A549 (cell line): ENCODE data around the gene MAGIX. TPM values are rescaled to one million over a fixed set of nuclear protein-coding genes. Genes with fewer than 3 reads are reported as not detected.

ENCODE experiments used
- ATOH8 ChIP-seq: fragments of 250-450 bp; sonication (Bioruptor Pico); IDR thresholded peaks from 2 replicates; pipeline ENCODE4 v1.5.0; 2020; ENCODE audit warnings: low read depth, mild to moderate bottlenecking, moderate library complexity
- CBX2 ChIP-seq: fragments of 200-600 bp; sonication (generic); IDR thresholded peaks from 2 replicates; pipeline ENCODE4 v1.6.1; 2016; ENCODE audit warnings: low read depth, mild to moderate bottlenecking, borderline replicate concordance
- CEBPB ChIP-seq, 2 experiments: fragments of >200 bp in 1 of 2; sonication (Bioruptor Twin) in 1 of 2; formaldehyde crosslinking in 1 of 2; IDR thresholded peaks; 2 replicates each; pipeline ENCODE4 v1.6.1; 2012 to 2016
- CHD4 ChIP-seq: fragments of 200-600 bp; sonication (generic); IDR thresholded peaks from 2 replicates; pipeline ENCODE4 v1.6.1; 2016; ENCODE audit warnings: antibody characterized with exemption, mild to moderate bottlenecking, borderline replicate concordance
- EHMT2 ChIP-seq: fragments of 200-600 bp; sonication (generic); IDR thresholded peaks from 2 replicates; pipeline ENCODE4 v1.6.1; 2016; ENCODE audit warnings: antibody characterized with exemption, low read depth, mild to moderate bottlenecking, moderate library complexity
- EP300 ChIP-seq, 2 experiments: fragments of >200 bp; sonication (Bioruptor Twin); formaldehyde crosslinking; IDR thresholded peaks; 2 replicates in 1 of 2; 3 replicates in 1 of 2; pipeline ENCODE4 v1.6.1; 2016 to 2017
- ESRRA ChIP-seq: fragments of 150-350 bp; IDR thresholded peaks from 2 replicates; pipeline ENCODE4 v1.6.1; 2014; ENCODE audit warnings: mild to moderate bottlenecking, low read length, borderline replicate concordance
- FOSL2 ChIP-seq, 2 experiments: fragments of 450-650 bp in 1 of 2; fragments of >200 bp in 1 of 2; sonication (Bioruptor Twin) in 1 of 2; formaldehyde crosslinking; IDR thresholded peaks; 2 replicates each; pipeline versions ENCODE4 v1.5.0 to v1.6.1; 2016 to 2020; ENCODE audit warnings: mild to moderate bottlenecking in 1 of 2, moderate library complexity in 1 of 2
- FOXS1 ChIP-seq: fragments of 250-450 bp; sonication (Bioruptor Pico); IDR thresholded peaks from 2 replicates; pipeline ENCODE4 v1.5.0; 2020; ENCODE audit warnings: mild to moderate bottlenecking, moderate library complexity
- GATA3 ChIP-seq: IDR thresholded peaks from 2 replicates; pipeline ENCODE4 v1.6.1; 2012; ENCODE audit warnings: borderline replicate concordance
- HEYL ChIP-seq: fragments of 250-450 bp; sonication (Bioruptor Pico); IDR thresholded peaks from 2 replicates; pipeline ENCODE4 v1.8.0; 2021; ENCODE audit warnings: mild to moderate bottlenecking, moderate library complexity
- HOXA7 ChIP-seq: fragments of 250-450 bp; sonication (Bioruptor Pico); IDR thresholded peaks from 2 replicates; pipeline ENCODE4 v1.5.0; 2020; ENCODE audit warnings: mild to moderate bottlenecking, moderate library complexity
- HOXB13 ChIP-seq: fragments of 250-450 bp; sonication (Bioruptor Pico); IDR thresholded peaks from 2 replicates; pipeline ENCODE4 v1.5.0; 2020; ENCODE audit warnings: low read depth, mild to moderate bottlenecking, moderate library complexity
- HOXB5 ChIP-seq: fragments of 250-450 bp; sonication (Bioruptor Pico); IDR thresholded peaks from 2 replicates; pipeline ENCODE4 v1.5.0; 2020; ENCODE audit warnings: mild to moderate bottlenecking, moderate library complexity
- JUN ChIP-seq, 2 experiments: fragments of >200 bp; sonication (Bioruptor Twin); formaldehyde crosslinking; IDR thresholded peaks; 2 replicates in 1 of 2; 3 replicates in 1 of 2; pipeline ENCODE4 v1.6.1; 2016 to 2017
- JUNB ChIP-seq: fragments of >200 bp; sonication (Bioruptor Twin); formaldehyde crosslinking; IDR thresholded peaks from 2 replicates; pipeline ENCODE4 v1.6.1; 2016
- KDM1A ChIP-seq: fragments of 200-600 bp; sonication (generic); IDR thresholded peaks from 2 replicates; pipeline ENCODE4 v1.6.1; 2016; ENCODE audit warnings: low read depth, mild to moderate bottlenecking
- KDM5A ChIP-seq: fragments of 200-600 bp; sonication (generic); IDR thresholded peaks from 2 replicates; pipeline ENCODE4 v1.6.1; 2016; ENCODE audit warnings: antibody characterized with exemption, mild to moderate bottlenecking
- MYC ChIP-seq: IDR thresholded peaks from 2 replicates; pipeline ENCODE4 v1.6.1; 2012; ENCODE audit warnings: mild to moderate bottlenecking, inconsistent platforms, low read length, improper control_type of control experiment, borderline replicate concordance
- NPAS2 ChIP-seq: fragments of 250-450 bp; sonication (Bioruptor Pico); IDR thresholded peaks from 2 replicates; pipeline ENCODE4 v1.8.0; 2022; ENCODE audit warnings: mild to moderate bottlenecking, moderate library complexity, borderline replicate concordance
- NR3C1 ChIP-seq: fragments of >200 bp; sonication (Bioruptor Twin); formaldehyde crosslinking; IDR thresholded peaks from 3 replicates; pipeline ENCODE4 v1.6.1; 2017
- PHF8 ChIP-seq: fragments of 200-600 bp; sonication (generic); IDR thresholded peaks from 2 replicates; pipeline ENCODE4 v1.6.1; 2016; ENCODE audit warnings: low read depth, mild to moderate bottlenecking, antibody characterized with exemption, moderate library complexity, borderline replicate concordance
- POLR2A ChIP-seq: IDR thresholded peaks from 2 replicates; pipeline ENCODE4 v1.6.1; 2012; ENCODE audit warnings: mild to moderate bottlenecking, low read length
- POLR2AphosphoS2 ChIP-seq: conservative IDR thresholded peaks from 2 replicates; pipeline ENCODE4 v1.6.1; 2012; ENCODE audit warnings: low read length, improper control_type of control experiment, inconsistent platforms
- RAD21 ChIP-seq, 2 experiments: fragments of >200 bp in 1 of 2; sonication (Bioruptor Twin) in 1 of 2; formaldehyde crosslinking in 1 of 2; IDR thresholded peaks in 1 of 2; conservative IDR thresholded peaks in 1 of 2; 2 replicates in 1 of 2; 3 replicates in 1 of 2; pipeline ENCODE4 v1.6.1; 2012 to 2018; ENCODE audit warnings: inconsistent platforms in 1 of 2
- RARB ChIP-seq: fragments of 250-450 bp; sonication (Bioruptor Pico); IDR thresholded peaks from 2 replicates; pipeline ENCODE4 v1.8.0; 2021; ENCODE audit warnings: mild to moderate bottlenecking, moderate library complexity
- RNF2 ChIP-seq: fragments of 200-600 bp; sonication (generic); IDR thresholded peaks from 2 replicates; pipeline ENCODE4 v1.6.1; 2016; ENCODE audit warnings: low read depth, mild to moderate bottlenecking, antibody characterized with exemption, moderate library complexity, borderline replicate concordance
- SREBF2 ChIP-seq: fragments of 450-650 bp; IDR thresholded peaks from 2 replicates; pipeline ENCODE4 v1.6.1; 2014; ENCODE audit warnings: mild to moderate bottlenecking, moderate library complexity
- TP53 ChIP-seq: fragments of 250-450 bp; sonication (Bioruptor Pico); IDR thresholded peaks from 2 replicates; pipeline ENCODE4 v1.5.0; 2021; ENCODE audit warnings: mild to moderate bottlenecking, moderate library complexity
- ZC3H11A ChIP-seq: fragments of 450-650 bp; IDR thresholded peaks from 2 replicates; pipeline ENCODE4 v1.6.1; 2014; ENCODE audit warnings: antibody characterized with exemption, mild to moderate bottlenecking
- ZNF302 ChIP-seq: fragments of 250-450 bp; sonication (Bioruptor Pico); IDR thresholded peaks from 2 replicates; pipeline ENCODE4 v1.9.0; 2021; ENCODE audit warnings: inconsistent platforms, mild to moderate bottlenecking, moderate library complexity
- polyA plus RNA-seq, 4 experiments: library from polyadenylated mRNA; depleted of rRNA in 3 of 4; stranded (reverse); fragments of >200 nt; fragmentation: RNase III in 1 of 4; extraction: RNeasy Plus Mini Kit Qiagen cat#74134 plus additional on column Dnase treatment in 1 of 4; gene quantifications; 2 replicates in 3 of 4; 3 replicates in 1 of 4; pipeline ENCODE4 v1.2.3, GENCODE V29; 2011 to 2017
- TF ChIP-seq, protein P1 (sequence below): fragments of >200 bp; sonication (Bioruptor Twin); formaldehyde crosslinking; IDR thresholded peaks from 3 replicates; pipeline ENCODE4 v1.6.1; 2016
- TF ChIP-seq, protein P2 (sequence below): fragments of 200-600 bp; sonication (generic); IDR thresholded peaks from 2 replicates; pipeline ENCODE4 v1.6.1; 2016; ENCODE audit warnings: antibody characterized with exemption, mild to moderate bottlenecking, moderate library complexity
- TF ChIP-seq, protein P3 (sequence below): fragments of 150-350 bp; IDR thresholded peaks from 2 replicates; pipeline ENCODE4 v1.6.1; 2014; ENCODE audit warnings: low read depth, mild to moderate bottlenecking, low read length
- TF ChIP-seq, protein P4 (sequence below): fragments of 450-650 bp; IDR thresholded peaks from 2 replicates; pipeline ENCODE4 v1.6.1; 2014; ENCODE audit warnings: antibody characterized with exemption

Gene MAGIX
- polyA plus RNA-seq, 2 of the 4 experiments (the other 2 are of a cell fraction): 1.1 to 2.2 TPM

- TF ChIP-seq FOSL2 (IDR thresholded peaks at IDR 0.05) (no peak), FOSL2 (CRISPR knock-in tag; IDR thresholded peaks at IDR 0.05) (peak; percentile 49; the same call in 1 of the 2 replicates), FOXS1 (CRISPR knock-in tag) (peak; percentile 63; the same call in 1 of the 2 replicates), KDM1A (no peak), HOXB13 (CRISPR knock-in tag) (peak; percentile 72; the same call in 1 of the 2 replicates), RNF2 (no peak), NR3C1 (no peak), RARB (CRISPR knock-in tag) (no peak), ESRRA (no peak), EP300 (IDR thresholded peaks at IDR 0.05) (no peak), JUNB (no peak), MYC (no peak), RAD21 (conservative IDR thresholded peaks at IDR 0.05 in 1 of 2, IDR thresholded peaks at IDR 0.05 in 1 of 2) (no peak), CBX2 (no peak), HEYL (CRISPR knock-in tag) (no peak), ATOH8 (CRISPR knock-in tag) (no peak), POLR2AphosphoS2 (no peak), ZNF302 (CRISPR knock-in tag) (no peak), HOXB5 (CRISPR knock-in tag) (0 out of 2 replicates have a peak, but pooled peaks have one; percentile 75), NPAS2 (CRISPR knock-in tag) (no peak), PHF8 (peak; percentile 56; the same call in 1 of the 2 replicates), ZC3H11A (no peak), POLR2A (peak; percentile 90), EHMT2 (no peak), SREBF2 (no peak), CHD4 (no peak), KDM5A (peak; percentile 57), JUN (IDR thresholded peaks at IDR 0.05) (peak; percentile 33 to 77; a peak in 2 of 5 replicates), GATA3 (no peak), CEBPB (IDR thresholded peaks at IDR 0.05) (no peak), HOXA7 (CRISPR knock-in tag) (no peak), TP53 (CRISPR knock-in tag) (no peak)
- TF ChIP-seq, protein P1, sequence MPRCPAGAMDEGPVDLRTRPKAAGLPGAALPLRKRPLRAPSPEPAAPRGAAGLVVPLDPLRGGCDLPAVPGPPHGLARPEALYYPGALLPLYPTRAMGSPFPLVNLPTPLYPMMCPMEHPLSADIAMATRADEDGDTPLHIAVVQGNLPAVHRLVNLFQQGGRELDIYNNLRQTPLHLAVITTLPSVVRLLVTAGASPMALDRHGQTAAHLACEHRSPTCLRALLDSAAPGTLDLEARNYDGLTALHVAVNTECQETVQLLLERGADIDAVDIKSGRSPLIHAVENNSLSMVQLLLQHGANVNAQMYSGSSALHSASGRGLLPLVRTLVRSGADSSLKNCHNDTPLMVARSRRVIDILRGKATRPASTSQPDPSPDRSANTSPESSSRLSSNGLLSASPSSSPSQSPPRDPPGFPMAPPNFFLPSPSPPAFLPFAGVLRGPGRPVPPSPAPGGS: peak; percentile 64; the same call in 1 of the 3 replicates
- TF ChIP-seq, protein P2, sequence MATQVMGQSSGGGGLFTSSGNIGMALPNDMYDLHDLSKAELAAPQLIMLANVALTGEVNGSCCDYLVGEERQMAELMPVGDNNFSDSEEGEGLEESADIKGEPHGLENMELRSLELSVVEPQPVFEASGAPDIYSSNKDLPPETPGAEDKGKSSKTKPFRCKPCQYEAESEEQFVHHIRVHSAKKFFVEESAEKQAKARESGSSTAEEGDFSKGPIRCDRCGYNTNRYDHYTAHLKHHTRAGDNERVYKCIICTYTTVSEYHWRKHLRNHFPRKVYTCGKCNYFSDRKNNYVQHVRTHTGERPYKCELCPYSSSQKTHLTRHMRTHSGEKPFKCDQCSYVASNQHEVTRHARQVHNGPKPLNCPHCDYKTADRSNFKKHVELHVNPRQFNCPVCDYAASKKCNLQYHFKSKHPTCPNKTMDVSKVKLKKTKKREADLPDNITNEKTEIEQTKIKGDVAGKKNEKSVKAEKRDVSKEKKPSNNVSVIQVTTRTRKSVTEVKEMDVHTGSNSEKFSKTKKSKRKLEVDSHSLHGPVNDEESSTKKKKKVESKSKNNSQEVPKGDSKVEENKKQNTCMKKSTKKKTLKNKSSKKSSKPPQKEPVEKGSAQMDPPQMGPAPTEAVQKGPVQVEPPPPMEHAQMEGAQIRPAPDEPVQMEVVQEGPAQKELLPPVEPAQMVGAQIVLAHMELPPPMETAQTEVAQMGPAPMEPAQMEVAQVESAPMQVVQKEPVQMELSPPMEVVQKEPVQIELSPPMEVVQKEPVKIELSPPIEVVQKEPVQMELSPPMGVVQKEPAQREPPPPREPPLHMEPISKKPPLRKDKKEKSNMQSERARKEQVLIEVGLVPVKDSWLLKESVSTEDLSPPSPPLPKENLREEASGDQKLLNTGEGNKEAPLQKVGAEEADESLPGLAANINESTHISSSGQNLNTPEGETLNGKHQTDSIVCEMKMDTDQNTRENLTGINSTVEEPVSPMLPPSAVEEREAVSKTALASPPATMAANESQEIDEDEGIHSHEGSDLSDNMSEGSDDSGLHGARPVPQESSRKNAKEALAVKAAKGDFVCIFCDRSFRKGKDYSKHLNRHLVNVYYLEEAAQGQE: peak; percentile 94
- TF ChIP-seq, protein P3, sequence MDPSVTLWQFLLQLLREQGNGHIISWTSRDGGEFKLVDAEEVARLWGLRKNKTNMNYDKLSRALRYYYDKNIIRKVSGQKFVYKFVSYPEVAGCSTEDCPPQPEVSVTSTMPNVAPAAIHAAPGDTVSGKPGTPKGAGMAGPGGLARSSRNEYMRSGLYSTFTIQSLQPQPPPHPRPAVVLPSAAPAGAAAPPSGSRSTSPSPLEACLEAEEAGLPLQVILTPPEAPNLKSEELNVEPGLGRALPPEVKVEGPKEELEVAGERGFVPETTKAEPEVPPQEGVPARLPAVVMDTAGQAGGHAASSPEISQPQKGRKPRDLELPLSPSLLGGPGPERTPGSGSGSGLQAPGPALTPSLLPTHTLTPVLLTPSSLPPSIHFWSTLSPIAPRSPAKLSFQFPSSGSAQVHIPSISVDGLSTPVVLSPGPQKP: no peak
- TF ChIP-seq, protein P4, sequence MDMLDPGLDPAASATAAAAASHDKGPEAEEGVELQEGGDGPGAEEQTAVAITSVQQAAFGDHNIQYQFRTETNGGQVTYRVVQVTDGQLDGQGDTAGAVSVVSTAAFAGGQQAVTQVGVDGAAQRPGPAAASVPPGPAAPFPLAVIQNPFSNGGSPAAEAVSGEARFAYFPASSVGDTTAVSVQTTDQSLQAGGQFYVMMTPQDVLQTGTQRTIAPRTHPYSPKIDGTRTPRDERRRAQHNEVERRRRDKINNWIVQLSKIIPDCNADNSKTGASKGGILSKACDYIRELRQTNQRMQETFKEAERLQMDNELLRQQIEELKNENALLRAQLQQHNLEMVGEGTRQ: no peak
These were observed 37.6 kb downstream of the MAGIX start, which contains the start of gene SYP (continued) for GRCh38 chrX:49199906-49200771.
